Measurements from ENCODE around the gene DNAJA2. TPM values are rescaled to one million over a fixed set of nuclear protein-coding genes. Genes with fewer than 3 reads are reported as not detected.

Gene DNAJA2
- total RNA-seq, 2 donors from 2014 or later, result 65.1 to 68.2 TPM

DNA sequence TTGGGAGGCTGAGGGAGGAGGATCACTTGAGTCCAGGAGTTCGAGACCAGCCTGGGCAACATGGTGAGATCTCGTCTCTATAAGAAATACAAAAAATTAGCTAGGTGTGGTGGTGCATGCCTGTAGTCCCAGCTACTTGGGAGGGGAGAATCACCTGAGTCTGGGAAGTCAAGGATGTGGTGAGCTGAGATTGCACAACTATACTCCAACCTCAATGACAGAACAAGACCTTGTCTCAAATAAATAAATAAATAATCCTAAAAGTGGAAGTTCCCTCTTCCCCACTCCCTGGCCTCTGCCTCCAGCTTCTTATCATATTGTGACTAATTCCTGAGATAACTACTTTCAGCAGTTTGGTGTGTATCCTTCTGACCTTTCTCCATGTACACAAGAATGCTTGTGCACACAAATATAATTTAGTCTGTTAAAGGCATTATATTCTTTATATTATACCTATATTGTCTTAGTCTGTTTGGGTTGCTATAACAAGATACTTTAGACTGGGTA is 23.5 kb upstream of the DNAJA2 start:
- no peak for DNase-seq
- Histone ChIP-seq H3K36me3 (ENCODE audit: control insufficient read depth, insufficient read depth, low read length) (no peaks in the 10 kb centered on the region), H3K9me3 (ENCODE audit: control insufficient read depth, low read length) (no peaks in the 10 kb centered on the region), H3K27ac (ENCODE audit: low read depth, low read length) (no peak overlapping the region), H3K9ac (ENCODE audit: extremely low read depth, low read length, poor library complexity, severe bottlenecking) (no peak overlapping the region), H3K27me3 (ENCODE audit: control insufficient read depth, insufficient read depth, low read length, poor library complexity, severe bottlenecking) (no peaks in the 10 kb centered on the region), H3K4me1 (ENCODE audit: control insufficient read depth, insufficient read depth, low read length) (no peaks in the 10 kb centered on the region), H3K4me3 (ENCODE audit: low read length) (no peak overlapping the region)
- H3K27ac Mint-ChIP-seq, result no peak overlapping the region
- no peak overlapping the region for H3K4me3 Mint-ChIP-seq
- peaks cover 24% of the 10 kb centered on the region for H3K9me3 Mint-ChIP-seq
- no peaks in the 10 kb centered on the region for H3K27me3 Mint-ChIP-seq (ENCODE audit: insufficient read depth)
- no peak for TF ChIP-seq CTCF (conservative IDR thresholded peaks at IDR 0.05)
- H3K4me1 Mint-ChIP-seq, result no peaks in the 10 kb centered on the region
- 72 to 80% methylated on average over 1 to 2 of the region's 2 CpGs for WGBS, 2 experiments (ENCODE audit: insufficient coverage in 1 of 2, insufficient read length in 1 of 2)
- no peaks in the 10 kb centered on the region for H3K36me3 Mint-ChIP-seq (ENCODE audit: low read depth)

DNA sequence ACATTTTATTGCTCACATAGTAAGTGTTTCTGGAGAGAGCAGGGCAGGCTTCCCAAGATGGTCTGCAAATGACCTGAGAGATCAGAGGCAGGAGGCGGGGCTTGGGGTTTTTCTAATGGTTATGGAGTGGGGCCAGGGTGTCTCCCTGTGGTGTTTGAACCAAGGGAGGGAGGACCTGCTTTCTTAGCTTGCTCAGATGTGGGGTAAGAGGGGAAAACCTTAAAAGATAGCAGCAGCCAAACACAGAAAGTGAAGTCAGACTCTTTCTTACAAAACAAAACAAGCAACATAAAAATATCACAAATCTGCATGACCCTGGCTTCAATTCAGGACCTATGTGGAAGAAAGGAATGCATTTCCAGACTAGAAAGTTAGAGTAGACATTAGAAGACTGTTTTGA is 22.9 kb upstream of the DNAJA2 start:
- DNase-seq, result peak; percentile 65
- no peaks in the 10 kb centered on the region for H3K4me1 Mint-ChIP-seq
- Histone ChIP-seq H3K27me3 (ENCODE audit: control insufficient read depth, insufficient read depth, low read length, poor library complexity, severe bottlenecking) (no peaks in the 10 kb centered on the region), H3K27ac (ENCODE audit: low read depth, low read length) (no peak overlapping the region), H3K4me1 (ENCODE audit: control insufficient read depth, insufficient read depth, low read length) (no peaks in the 10 kb centered on the region), H3K4me3 (ENCODE audit: low read length) (no peak overlapping the region), H3K9ac (ENCODE audit: extremely low read depth, low read length, poor library complexity, severe bottlenecking) (no peak overlapping the region), H3K9me3 (ENCODE audit: control insufficient read depth, low read length) (peaks cover 3% of the 10 kb centered on the region), H3K36me3 (ENCODE audit: control insufficient read depth, insufficient read depth, low read length) (no peaks in the 10 kb centered on the region)
- TF ChIP-seq CTCF (conservative IDR thresholded peaks at IDR 0.05), result no peak
- peaks cover 30% of the 10 kb centered on the region for H3K9me3 Mint-ChIP-seq
- H3K4me3 Mint-ChIP-seq, result no peak overlapping the region
- no peaks in the 10 kb centered on the region for H3K27me3 Mint-ChIP-seq (ENCODE audit: insufficient read depth)
- H3K27ac Mint-ChIP-seq, result no peak overlapping the region
- 79% methylated on average over 1 of the region's 1 CpG; no CpG with 5 or more reads in 1 of the 2 experiments for WGBS, 2 experiments (ENCODE audit: insufficient coverage in 1 of 2, insufficient read length in 1 of 2)
- H3K36me3 Mint-ChIP-seq (ENCODE audit: low read depth), result no peaks in the 10 kb centered on the region

GRCh38 chr16:46991729-46992704 is 18.5 kb upstream of the DNAJA2 start:
- no peak for DNase-seq
- Histone ChIP-seq H3K27me3 (ENCODE audit: control insufficient read depth, insufficient read depth, low read length, poor library complexity, severe bottlenecking) (no peaks in the 10 kb centered on the region), H3K4me3 (ENCODE audit: low read length) (no peak overlapping the region), H3K9ac (ENCODE audit: extremely low read depth, low read length, poor library complexity, severe bottlenecking) (no peak overlapping the region), H3K27ac (ENCODE audit: low read depth, low read length) (no peak overlapping the region), H3K4me1 (ENCODE audit: control insufficient read depth, insufficient read depth, low read length) (no peaks in the 10 kb centered on the region), H3K36me3 (ENCODE audit: control insufficient read depth, insufficient read depth, low read length) (no peaks in the 10 kb centered on the region), H3K9me3 (ENCODE audit: control insufficient read depth, low read length) (peaks cover 6% of the 10 kb centered on the region)
- 87 to 88% methylated on average over 8 to 16 of the region's 16 CpGs for WGBS, 2 experiments (ENCODE audit: insufficient coverage in 1 of 2, insufficient read length in 1 of 2)
- Mint-ChIP-seq H3K27ac (no peak overlapping the region), H3K4me3 (no peak overlapping the region), H3K4me1 (no peaks in the 10 kb centered on the region), H3K36me3 (ENCODE audit: low read depth) (no peaks in the 10 kb centered on the region), H3K9me3 (peaks cover 13% of the 10 kb centered on the region), H3K27me3 (ENCODE audit: insufficient read depth) (no peaks in the 10 kb centered on the region)
- no peak for TF ChIP-seq CTCF (conservative IDR thresholded peaks at IDR 0.05)

Data from endodermal cell (in vitro differentiated cells).